GM10266 (cell line): ENCODE data around the gene DPCD.

ENCODE experiments used
- DNase-seq: peaks from one replicate; pipeline ENCODE4 v3.0.0; 2012; ENCODE audit errors: extremely low spot score
- TF ChIP-seq, protein P1 (sequence below): IDR thresholded peaks from 2 replicates; pipeline ENCODE4 v1.5.1; 2012; ENCODE audit warnings: mild to moderate bottlenecking, low read depth; ENCODE audit not compliant: control insufficient read depth, insufficient read depth; ENCODE audit errors: missing control alignments

Gene DPCD

DNA sequence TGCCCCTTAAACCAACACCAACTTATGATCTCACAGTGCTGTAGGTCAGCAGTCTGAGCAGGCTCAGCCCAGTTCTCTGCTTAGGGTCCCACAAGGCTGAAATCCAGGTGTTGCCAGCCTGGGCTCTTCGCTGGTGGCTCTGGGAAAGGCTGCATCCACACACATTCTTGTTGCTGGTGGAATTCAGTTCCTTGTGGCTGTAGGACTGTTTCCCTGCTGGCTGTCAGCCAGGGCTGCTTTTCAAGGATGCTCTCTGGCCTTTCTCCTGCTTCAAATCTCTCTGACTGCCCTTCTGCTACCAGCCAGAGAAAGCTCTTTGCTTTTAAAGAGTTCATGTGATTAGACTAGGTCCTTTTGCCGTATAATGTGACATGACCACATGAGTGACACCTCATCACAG is 15.3 kb upstream of the DPCD start:
- no peak for DNase-seq
- TF ChIP-seq, protein P1, sequence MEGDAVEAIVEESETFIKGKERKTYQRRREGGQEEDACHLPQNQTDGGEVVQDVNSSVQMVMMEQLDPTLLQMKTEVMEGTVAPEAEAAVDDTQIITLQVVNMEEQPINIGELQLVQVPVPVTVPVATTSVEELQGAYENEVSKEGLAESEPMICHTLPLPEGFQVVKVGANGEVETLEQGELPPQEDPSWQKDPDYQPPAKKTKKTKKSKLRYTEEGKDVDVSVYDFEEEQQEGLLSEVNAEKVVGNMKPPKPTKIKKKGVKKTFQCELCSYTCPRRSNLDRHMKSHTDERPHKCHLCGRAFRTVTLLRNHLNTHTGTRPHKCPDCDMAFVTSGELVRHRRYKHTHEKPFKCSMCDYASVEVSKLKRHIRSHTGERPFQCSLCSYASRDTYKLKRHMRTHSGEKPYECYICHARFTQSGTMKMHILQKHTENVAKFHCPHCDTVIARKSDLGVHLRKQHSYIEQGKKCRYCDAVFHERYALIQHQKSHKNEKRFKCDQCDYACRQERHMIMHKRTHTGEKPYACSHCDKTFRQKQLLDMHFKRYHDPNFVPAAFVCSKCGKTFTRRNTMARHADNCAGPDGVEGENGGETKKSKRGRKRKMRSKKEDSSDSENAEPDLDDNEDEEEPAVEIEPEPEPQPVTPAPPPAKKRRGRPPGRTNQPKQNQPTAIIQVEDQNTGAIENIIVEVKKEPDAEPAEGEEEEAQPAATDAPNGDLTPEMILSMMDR: no peak

- DNase-seq: no peak
- TF ChIP-seq, protein P1: no peak
Measured at GRCh38 chr10:101573885-101574753, 14.0 kb upstream of the DPCD start.

DNA sequence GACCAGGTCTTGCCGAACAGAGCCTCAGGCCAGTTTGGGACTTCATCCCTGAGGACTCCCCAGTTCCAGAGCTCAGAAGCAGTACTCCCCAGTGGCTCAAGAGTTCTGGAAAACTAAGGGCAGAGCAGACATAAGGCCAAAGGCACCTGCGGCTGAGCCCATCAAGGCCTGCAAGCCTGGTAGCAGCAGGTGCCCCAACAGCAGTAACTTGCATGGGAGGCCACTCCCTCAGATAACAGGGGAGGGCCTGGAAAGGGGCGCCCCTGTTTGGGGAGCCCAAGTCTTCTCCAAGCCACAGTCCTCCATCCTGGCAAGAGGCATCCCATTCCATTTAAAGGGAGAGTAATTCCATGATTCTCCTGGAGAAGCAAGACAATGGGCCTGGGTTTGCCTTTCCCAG is 13.0 kb upstream of the DPCD start:
- DNase-seq: no peak
- TF ChIP-seq, protein P1: no peak

DNA sequence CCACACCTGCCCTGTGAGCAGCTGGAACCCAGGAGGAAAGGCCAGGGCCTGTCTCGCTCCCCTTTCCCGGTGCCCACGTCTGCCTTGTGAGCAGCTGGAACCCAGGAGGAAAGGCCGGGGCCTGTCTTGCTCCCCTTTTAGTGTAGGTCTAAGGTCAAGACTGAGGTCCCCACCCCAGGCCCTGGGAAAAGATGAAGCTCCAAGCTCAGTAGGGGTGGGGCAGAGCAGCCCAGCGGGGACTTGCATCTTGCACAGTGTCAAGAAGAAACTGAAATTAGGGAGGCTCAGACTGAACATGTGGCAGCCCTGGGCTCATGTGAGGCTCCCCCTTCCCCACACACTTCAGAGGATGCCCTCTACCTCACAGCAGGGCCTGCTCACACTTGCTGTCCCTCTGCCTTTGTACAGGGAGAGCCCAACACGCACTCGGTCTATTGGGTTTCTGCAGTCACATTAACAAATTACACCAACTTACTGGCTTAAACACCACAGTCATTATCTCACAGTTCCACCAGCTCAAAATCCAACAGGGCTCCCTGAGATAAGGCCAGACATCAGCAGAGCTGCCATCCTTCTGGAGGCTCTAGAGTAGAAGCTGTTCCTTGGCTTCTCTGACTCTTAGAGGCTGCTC is 12.4 kb upstream of the DPCD start:
- no peak for DNase-seq
- TF ChIP-seq, protein P1: no peak

DNA sequence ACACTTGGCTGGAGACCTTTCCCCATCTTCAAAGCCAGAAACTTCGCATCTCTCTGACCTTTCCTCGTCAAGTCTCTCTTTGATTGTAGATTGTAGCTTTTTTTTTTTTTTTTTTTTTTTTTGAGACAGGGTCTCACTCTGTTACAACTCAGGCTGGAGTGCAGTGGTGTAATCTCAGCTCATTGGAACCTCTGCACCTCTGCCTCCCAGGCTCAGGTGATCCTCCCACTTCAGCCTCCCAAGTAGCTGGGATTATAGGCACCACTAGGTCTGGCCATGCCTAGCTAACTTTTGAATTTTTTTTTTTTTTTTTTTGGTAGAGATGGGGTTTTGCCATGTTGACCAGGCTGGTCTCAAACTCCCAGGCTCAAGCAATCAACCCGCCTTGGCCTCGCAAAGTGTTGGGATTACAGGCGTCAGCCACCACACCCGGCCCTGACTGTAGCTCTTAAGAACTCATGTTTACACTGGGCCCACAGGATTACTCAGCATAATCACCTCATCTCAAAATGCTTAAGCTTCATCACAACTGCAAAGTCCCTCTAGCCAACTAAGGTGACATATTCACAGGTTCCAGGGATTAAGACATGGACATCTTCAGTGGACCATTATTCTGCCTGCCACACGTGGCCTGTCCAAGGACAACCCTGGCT is 11.8 kb upstream of the DPCD start:
- TF ChIP-seq, protein P1: no peak
- no peak for DNase-seq

GRCh38 chr10:101577121-101577871 is 10.8 kb upstream of the DPCD start:
- no peak for DNase-seq
- TF ChIP-seq, protein P1: no peak
